GM21528 (cell line): ENCODE measurements around the gene CBLB.
A peak's percentile ranks its signal among the peaks of the same experiment; 100 is the strongest.

ENCODE experiments used
- ATAC-seq: cut with Tn5 transposase; IDR thresholded peaks from one replicate; pipeline ENCODE4 v1.9.1; 2021; ENCODE audit warnings: mild to moderate bottlenecking, moderate library complexity; ENCODE audit not compliant: unreplicated experiment, low FRiP score

CBLB gene

DNA sequence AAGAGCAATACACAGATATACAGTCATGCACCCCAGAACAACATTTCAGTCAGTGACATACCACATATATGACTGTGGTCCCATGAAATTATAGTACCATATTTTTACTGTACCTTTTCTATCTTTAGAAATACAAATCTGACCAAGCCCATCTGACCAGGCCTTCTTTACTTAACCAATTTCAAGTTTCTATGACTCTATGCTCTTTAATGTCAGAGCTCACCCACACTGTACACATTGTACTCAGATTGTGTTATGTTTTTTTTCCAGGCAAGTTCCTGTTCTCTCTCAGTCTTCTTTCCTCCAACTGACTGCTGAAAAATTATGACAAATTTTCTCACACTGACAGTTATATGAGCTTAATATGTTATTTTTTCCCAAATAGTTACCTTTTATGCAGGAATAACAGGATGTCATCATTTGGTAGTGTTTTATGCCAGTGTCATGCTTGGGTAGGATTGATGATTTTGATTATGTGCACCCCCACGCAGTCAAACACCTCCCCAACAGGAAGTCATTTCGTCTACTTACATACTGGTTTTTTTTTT is 8.0 kb upstream of the CBLB start:
- no peak for ATAC-seq

DNA sequence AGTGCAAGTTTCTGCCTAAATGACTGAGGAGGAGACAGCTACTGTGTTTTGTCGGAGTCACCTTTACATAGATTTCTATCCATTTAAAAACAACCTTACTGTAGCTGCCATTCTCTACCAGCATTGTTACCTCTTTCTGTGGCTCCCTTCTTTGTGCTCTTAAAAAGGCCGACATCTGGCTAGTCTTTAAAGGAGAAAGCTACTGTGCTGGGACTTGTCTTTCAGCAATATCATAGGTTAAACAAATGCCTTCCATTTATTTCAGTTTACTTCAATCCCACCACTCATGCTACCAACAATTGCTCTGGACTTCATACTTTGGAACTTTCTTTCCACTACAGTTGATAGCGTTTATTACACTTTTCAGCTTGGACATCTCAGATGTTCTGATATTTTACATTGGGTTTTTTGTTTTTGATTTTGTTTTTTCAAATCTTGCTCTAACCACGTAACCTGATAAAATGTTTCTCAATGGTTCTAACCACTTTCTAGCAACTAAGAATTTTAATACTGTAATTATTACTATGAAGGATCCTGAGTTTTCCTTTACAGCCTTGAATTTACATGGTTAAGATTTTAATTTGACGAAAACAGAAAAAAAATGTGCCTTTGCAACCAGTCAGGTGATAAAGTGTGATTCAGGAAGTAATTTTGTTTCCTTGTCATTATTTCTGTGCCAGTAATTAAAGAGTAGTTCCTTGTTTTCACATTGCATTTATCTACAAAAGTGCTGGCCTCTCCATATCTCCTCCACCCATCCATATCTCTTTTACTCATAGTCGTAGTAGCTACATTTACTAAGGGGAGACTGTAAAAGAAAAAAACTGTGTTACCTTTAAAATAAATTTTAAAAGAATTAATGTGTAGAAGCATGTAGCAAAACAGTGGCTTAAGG is 1.3 kb upstream of the CBLB start:
- no peak for ATAC-seq

DNA sequence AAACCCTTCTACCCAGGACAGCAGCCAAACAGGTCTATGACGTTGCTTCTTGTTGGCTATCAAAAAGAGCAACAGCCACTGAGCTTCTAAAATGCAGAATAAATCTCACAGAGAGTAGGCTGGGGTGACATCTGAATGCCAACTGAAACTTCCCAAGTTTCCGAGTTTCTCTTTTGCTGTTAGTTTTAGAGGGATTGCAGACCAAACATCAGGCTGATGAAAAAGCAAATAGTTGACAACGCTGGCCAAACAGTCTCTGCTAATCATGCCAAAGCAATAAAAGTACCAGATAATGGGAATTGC is 670 bp upstream of the CBLB start:
- no peak for ATAC-seq

DNA sequence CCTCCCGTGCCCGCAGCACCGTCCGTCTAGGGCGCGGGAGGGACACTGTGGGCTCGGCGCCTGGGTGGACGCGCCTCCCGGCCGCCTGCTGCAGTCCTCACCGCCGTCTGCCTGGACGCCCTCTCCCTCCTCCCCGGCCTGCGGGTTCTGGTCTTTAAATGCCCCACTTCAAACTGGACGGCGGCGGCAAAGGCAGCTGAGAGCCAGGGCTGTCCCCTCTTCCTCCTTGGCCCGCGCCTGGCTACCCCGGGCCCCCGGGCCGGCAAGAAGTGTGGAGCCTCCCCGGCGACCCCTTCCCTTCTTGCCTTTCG is 426 bp downstream of the CBLB start:
- ATAC-seq: peak; percentile 8

DNA sequence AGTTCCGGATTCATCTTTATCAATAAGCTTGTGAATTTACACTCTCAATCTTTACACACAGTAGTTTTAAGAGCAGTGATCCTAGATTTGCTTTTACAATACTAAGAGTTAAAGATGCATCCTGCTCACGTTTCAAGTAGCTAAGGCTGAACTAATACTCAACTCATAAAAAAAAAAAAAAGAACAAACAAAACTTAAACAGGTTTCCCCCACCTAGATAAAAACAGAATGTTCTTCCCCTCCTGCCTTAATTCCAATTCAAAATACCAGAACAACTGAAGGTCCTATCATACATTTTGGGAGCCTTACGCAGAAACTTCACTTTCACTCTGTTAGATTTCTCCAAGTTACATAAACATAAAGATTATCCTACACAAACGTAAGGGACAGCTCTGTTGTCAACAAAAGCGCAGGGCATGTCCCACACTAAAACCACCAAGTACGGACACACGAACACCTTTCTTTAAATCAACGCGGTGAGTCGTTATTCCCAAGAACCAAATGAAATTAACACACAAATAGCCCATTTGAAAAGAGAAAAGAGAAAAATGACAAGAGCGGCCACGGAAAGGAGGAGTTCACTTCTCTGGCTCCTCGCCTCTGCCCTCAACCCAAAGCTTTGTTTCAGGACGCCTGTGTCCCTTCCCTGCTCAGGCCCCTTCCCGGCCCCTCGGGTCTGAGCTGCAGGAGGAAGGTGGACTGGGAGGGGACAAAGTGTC is 941 bp downstream of the CBLB start:
- ATAC-seq: no peak

DNA sequence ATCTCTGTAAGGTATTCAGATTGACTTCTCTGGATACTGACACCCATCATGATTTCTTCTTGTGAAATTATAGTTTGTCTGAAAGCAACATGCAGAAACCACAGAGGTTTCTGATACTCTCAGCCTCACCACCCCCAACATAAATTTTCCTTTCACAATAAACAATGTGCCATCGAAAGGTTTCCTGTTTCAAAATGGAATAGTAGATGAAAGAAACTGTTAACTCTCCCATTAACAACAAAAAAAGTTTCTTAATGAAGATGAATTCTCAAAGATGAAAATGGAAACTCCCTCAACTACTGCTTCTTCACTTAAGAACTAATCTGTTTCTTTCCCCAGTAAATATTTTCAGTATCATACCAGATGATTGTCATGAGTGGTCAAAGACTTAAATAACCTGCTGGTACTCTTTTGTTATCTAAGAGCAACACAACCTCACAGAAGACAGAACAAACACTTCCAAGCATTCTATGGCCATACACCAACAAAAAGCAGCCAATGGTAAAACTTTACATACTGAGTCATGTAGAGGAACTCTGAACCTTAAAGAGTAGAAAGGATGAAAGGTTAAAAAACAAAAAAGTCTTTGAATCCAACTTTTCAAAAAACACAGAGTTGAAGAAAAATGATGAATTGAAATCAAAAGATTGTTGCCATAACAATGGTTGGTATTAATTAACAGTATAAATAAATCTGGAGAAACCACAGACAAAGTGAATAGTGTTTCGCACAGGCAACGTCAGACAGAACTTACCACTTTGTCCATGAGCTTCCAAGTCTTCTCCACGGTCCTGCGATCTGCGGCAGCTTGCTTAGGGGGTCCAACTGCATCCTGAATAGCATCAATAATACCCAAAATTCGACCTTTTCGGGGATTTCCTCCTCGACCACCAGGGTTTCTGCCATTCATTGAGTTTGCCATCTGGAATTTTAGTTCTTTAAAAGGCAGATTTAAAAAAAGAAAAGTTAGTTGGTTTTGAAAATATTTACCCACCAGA is 1.9 kb downstream of the CBLB start:
- ATAC-seq: peak; percentile 29

DNA sequence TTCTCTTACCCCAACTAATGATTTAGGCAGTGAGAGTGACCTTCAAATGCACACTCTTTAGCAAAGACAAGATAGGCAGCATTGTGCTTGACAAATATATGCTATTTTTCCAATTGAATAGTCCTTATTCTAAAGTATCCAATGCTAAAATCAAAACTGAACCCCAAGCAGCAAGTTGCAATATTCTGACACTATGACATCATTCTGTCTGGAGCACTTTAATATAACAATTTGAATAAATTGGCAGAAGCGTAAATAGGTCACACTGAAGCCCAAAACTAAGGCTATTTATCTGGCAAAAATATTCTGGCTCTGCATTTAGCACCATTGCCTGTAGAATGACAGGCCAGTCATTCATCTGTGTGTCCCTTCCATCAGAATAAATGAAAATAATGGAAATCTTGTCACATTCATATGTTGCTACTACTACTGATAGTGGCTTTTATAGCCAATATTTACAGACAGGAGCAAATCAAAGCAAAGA is 2.9 kb downstream of the CBLB start:
- no peak for ATAC-seq

DNA sequence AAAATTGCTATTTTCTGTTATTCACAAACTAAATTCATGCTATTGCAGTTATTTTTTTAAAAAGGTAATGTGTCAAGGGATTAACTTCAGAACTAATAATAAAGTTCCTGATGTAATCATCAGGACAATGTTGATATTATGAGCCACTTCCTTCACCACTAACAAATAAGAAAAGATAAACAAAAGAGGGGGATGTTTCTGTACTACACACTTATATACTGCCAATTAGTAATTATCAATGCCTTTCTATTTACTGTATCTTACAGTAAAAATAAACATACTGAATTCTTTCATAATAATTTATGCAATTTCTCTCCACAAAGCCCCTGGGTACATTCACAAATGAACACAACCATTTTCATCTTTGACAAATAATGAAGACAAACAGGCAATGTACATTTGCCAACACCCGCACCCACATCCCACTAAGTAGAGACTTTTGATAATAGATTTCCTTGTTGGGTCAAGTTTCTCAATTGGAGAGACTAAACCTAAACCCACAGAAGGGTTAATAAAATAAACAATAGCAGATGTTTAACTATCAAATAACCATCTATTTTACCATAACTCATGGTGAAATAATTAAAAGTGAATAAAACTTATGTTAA is 3.7 kb downstream of the CBLB start:
- ATAC-seq: no peak

DNA sequence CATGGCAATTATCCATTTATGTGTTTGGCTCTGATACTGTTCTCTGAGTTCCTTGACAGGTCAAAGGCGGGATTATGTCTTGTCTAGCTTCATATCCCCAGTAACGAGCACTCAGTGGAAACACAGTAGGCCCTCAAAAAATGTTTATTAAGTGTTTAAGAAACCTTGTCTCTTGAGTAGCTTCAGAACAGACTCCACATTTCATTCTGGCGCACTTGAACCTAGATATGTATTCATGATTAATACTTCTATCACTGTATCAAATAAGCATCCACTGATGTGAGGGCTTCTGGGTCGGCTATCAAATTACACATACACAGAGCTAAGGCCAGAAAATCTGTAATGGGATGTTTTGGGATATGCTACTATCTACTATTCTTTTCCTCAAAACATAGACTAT is 4.6 kb downstream of the CBLB start:
- no peak for ATAC-seq

DNA sequence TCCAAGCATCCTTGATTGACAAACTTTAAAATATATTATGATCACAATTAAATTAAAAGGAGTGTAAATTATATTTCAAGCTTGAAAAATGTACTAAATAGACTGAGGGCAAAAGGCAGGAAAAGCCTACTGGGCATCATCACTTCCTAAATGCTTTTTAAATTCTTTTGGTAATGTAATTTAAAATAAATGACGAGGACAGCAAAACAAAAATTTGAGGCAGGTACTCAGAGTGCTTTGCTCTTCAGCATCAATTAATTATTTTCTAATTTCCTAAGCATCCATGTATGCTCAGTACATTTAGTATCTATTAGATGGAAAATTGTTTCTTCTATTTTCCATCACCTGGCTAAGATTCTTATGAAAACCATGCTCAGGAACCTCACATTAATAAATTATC is 5.2 kb downstream of the CBLB start:
- ATAC-seq: no peak

DNA sequence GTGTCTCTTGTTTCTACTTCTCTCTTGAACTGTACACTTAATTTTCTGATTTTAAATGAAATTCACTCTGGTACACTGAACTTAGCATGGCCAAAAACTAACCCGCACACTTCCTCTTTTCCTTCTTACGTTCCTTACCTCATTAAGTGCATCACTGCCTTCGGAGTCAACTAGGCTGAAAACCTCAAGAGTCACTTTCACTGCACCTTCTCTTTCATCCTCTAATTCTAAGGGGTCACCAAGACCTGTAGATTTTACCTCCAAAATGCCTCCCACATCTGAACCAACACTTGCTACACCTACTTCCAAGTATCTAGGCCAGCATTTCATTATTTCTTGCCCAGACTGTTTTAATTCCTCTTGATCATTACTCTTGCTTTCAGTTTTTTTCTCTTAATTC is 6.6 kb downstream of the CBLB start:
- peak; percentile 71 for ATAC-seq

DNA sequence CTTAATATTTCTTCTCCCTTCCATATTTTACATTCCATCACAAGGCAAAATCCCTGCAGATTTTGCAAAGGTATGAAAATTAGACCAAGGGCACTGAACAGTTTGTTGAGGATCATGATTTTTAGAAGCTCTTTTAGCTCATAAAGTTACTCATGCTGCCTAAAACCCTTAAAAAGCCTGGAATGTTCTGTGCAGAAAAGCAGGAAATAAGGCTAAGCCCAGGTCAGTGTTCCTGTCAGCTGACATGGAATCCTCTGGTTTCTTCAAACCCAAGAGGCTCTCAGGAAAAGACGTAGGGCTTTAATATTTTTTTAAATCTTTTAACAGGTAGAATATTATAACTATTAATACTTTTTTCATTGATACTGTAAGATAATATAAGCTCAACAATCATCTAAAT is 8.2 kb downstream of the CBLB start:
- ATAC-seq: no peak

DNA sequence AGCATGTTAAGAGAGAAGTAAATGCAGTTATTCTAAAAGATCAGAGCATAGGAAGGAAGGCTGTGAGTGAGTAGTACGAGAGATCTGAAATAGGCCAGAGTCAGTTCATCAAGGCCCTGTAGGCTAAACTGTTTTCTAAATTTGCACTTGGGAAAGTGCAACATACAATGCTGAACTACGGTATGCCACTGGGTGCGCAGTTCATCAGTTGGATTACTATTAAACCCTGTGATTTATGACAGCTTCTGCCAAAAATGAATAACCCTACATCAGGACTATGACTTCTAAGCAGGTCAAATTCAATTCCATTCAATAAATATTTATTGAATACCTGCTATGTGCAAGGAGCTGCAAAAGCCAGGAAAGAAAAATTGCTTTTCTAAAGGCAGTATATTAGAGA is 10.8 kb downstream of the CBLB start:
- ATAC-seq: no peak

DNA sequence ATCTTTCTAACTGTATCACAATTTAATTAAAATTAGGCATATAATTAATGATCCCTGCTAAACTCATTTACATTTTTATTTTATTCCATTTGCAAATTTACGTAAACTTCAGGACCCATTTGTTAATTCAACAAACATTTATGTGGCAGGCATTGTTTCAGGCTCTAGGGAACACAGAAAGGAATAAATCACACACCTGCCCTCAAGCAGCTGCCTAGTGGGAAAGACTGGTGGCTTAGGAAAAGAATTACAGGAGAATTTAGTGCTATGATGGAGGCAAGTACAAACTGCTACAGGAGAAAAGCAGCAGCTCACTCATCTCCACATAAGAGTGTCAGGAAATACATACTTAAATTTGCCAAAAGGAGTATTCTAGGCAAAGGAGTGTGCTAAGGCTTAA is 11.2 kb downstream of the CBLB start:
- no peak for ATAC-seq

DNA sequence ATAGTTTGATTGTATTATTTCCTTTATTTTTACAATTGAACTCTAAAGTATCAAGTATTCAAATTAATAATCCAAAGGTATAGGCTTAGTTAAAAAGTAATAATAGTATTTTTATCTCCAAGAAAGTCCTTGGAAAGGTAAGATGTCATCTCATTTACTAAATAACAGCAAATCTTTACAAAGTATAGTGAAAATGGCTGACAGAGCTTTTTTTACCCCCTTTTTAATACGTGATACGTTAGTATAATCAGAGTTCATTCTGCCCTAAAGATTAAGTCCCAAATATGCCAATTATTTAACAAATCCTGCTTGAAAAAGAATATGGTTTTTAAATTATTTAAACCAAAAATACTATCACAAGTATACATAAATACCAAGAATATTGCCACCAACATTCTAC is 12.2 kb downstream of the CBLB start:
- ATAC-seq: no peak

DNA sequence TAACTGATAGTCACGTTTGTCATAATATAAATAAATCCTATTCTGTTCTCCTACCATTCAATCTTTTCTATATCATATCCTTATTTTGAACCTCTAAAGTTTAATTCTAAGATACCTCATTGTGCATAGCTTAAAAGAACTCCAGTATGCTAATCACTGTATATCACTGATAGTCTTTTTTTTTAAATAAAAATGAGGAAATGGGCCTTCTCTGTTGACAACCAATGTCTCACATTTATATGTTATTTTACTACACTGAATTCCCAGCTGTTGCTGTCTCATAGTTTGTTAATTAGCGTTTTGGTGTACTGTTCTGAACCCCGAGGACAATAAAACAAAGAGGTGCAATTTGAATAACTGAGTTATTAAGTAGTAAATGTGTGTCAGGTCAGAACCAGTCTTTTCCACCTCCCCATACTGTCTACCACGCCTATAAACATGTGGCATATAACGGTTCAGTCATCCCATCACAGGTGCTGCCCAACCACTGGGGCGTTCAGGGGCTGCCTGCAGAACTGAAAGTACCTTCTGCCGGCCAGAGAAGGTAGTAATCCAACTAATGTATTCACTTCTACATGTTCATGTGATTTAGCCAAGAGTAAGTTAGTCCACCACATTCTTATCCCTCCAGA is 14.9 kb downstream of the CBLB start:
- peak; percentile 95 for ATAC-seq

DNA sequence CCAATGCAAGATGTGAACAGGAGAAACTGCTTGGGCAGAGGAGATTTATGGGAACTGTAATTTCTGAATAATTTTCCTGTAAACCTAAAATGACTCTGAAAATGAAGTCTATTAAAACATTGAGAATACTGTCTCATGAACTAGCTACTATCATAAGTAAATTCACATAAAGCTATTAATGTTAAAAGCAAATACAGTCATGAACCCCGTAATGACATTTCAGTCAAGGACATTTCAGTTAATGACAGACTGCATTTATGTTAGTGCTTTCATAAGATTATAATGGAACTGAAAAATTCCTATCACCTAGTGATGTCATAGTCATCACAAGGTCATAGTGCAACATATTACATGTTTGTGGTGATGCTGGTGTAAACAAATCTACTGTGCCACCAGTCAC is 17.2 kb downstream of the CBLB start:
- no peak for ATAC-seq

DNA sequence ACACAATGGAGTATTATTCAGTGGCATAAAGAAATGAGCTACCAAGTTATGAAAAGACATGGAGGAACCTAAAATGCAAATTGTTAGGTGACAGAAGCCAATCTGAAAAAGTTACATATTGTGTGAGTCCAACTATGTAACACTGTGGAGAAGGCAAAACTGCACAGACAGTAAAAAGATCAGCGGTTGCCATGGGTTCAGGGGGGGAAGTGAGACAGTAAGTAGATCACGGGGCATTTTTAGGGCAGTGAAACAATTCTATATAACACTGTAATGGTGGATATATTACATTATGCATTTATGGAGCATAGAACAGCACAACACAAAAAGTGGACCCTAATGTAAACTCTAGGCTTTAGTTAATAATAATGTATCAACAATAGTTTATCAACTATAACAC is 17.6 kb downstream of the CBLB start:
- ATAC-seq: no peak

DNA sequence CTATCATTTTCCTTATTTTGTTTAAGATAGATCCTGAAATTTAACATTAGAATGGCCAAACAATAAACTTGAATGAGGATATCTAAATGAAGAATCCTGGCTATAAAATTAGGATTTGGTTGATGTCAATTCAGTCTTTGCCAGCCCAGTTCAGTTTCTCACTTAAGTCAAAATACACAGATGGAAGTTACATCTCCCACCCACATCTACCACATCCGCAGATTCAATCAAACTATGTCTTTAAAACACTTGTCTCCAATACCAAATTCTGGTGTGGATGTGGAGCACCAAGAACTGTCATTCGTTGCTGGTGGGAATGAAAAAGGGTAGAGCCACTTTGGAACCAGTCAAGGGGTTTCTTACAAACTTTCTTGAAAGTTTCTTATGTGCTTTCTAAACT is 18.2 kb downstream of the CBLB start:
- no peak for ATAC-seq

DNA sequence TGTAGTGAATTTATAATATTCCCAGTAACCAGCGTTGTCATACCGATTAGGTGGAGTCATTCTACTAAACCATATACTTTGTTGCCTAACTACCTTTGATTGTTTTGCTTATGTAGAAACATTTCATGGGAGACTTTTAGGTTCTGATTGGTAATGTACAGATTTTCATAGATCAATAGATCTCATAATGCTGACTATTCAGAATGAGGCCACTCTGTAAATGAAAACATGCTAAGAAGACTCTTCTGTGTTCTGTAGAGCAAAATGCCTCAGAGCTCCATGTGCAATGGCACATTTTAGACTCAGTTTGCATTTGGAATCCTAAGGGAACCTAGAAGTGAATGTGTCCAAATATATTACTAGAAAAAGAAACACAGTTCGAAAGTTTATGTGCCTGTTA is 20.0 kb downstream of the CBLB start:
- no peak for ATAC-seq
